ENCODE data around the gene VWA7.

The VWA7 gene

DNA sequence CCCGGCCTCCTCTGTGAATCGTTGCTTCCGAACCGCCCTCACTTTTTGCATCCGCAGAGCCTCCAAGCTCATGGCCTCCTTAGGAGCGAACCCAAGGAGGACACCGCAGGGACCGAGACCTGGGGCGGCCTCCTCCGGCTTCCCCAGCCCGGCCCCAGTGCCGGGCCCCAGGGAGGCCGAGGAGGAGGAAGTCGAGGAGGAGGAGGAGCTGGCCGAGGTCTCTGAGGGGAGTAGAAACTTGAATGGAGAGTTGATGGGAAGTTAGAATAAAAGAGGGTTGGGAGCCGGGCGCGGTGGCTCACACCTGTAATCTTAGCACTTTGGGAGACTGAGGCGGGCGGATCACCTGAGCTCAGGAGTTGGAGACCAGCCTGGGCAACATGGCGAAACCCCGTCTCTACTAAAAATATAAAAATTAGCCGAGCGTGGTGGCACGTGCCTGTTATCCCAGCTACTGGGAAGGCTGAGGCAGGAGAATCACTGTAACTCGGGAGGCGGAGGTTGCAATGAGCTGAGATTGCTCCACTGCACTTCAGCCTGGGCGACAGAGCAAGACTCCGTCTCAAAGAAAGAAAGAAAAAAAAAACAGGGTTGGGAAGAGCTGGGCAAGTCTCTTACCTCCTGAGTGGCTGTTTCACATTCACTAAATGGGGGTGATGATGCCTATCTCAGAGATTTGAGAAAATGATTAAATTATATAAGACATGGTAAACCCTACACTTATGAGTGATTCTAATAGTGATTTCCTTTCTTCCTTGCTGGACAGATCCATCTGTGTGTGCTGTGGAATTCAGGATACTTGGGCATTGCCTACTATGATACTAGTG, 36.5 kb downstream of the VWA7 start:
- no peak for TF ChIP-seq CTBP1 (IDR thresholded peaks at IDR 0.05; ENCODE audit: borderline replicate concordance)
- no peak for TF ChIP-seq ELF4 (IDR thresholded peaks at IDR 0.05)
- no peak for TF ChIP-seq SUZ12 (IDR thresholded peaks at IDR 0.05)
- no peak for TF ChIP-seq LEF1 (IDR thresholded peaks at IDR 0.05; ENCODE audit: borderline replicate concordance)
- TF ChIP-seq ARNT (IDR thresholded peaks at IDR 0.05): no peak
- no peak for TF ChIP-seq ZNF384 (IDR thresholded peaks at IDR 0.05)
- TF ChIP-seq, protein P1, sequence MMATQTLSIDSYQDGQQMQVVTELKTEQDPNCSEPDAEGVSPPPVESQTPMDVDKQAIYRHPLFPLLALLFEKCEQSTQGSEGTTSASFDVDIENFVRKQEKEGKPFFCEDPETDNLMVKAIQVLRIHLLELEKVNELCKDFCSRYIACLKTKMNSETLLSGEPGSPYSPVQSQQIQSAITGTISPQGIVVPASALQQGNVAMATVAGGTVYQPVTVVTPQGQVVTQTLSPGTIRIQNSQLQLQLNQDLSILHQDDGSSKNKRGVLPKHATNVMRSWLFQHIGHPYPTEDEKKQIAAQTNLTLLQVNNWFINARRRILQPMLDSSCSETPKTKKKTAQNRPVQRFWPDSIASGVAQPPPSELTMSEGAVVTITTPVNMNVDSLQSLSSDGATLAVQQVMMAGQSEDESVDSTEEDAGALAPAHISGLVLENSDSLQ (IDR thresholded peaks at IDR 0.05): no peak
- TF ChIP-seq FOXK2 (IDR thresholded peaks at IDR 0.05): no peak
- TF ChIP-seq BHLHE40 (IDR thresholded peaks at IDR 0.05; ENCODE audit: borderline replicate concordance): no peak
- TF ChIP-seq HDGF (IDR thresholded peaks at IDR 0.05; ENCODE audit: borderline replicate concordance): no peak
- TF ChIP-seq L3MBTL2 (conservative IDR thresholded peaks at IDR 0.05): no peak
- no peak for TF ChIP-seq FOXM1 (IDR thresholded peaks at IDR 0.05; ENCODE audit: borderline replicate concordance)
- TF ChIP-seq FOXA1 (IDR thresholded peaks at IDR 0.05): no peak
- no peak for TF ChIP-seq TARDBP (IDR thresholded peaks at IDR 0.05)
- TF ChIP-seq NFRKB (IDR thresholded peaks at IDR 0.05): no peak
- no peak for TF ChIP-seq SP1 (IDR thresholded peaks at IDR 0.05)
- ChIA-PET POLR2A (interaction anchor here (0.7 to 6.3 kb wide), 22 partner anchors 8 to 200 kb away, joined by 3 to 57 read pairs (median 6); partner anchors contain the start of genes BAG6, DDAH2, HSPA1A and HSPA1B), CTCF (interaction anchor here (1.2 to 1.7 kb wide), 3 partner anchors 11 to 51 kb away, joined by 4 to 8 read pairs (median 4); partner anchors contain the start of gene DDAH2)
- DNase-seq (ENCODE audit: extremely low spot score): peak; percentile 49

DNA sequence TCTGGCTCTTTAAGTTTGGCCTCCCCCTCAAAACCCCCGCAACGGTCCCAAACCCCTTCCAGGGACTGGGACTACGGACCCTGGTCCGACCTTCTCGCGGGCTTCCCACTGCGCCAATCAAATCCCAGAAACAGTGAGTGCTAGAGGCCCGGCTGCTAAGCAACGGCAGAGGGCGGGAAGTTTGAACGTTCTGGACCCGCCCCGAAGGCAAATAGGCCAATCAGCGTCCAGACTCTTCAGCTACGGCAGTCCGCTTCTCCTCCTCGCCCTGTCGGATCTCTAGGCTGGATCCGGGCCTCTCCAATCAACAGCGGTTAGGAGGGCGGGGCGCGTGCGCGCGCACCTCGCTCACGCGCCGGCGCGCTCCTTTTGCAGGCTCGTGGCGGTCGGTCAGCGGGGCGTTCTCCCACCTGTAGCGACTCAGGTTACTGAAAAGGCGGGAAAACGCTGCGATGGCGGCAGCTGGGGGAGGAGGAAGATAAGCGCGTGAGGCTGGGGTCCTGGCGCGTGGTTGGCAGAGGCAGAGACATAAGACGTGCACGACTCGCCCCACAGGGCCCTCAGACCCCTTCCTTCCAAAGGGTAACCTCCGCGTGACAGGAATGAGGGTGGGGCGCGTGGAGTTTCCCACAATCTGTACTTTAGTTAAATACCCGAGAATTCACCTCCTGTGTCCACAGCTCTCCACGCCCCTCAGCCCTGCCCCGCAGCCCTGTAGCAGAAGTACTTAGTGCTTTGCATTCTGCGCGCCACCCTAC, 37.3 kb downstream of the VWA7 start, which contains the start of gene MSH5:
TSS of gene MSH5 (plus strand) at position 367 of the 758 bp plus-strand sequence. CDS start 462 bp downstream, outside the sequence.
- ChIA-PET CTCF (interaction anchor here (1.2 to 1.7 kb wide), 4 partner anchors 10 to 51 kb away, joined by 4 to 8 read pairs (median 4); partner anchors contain the start of genes ABHD16A and DDAH2), POLR2A (interaction anchor here (0.7 to 6.3 kb wide), 30 partner anchors 7 to 456 kb away, joined by 3 to 57 read pairs (median 5); partner anchors contain the start of genes ABHD16A, ATP6V1G2, BAG6 and CSNK2B)
- no peak for TF ChIP-seq ZNF384 (IDR thresholded peaks at IDR 0.05)
- TF ChIP-seq, protein P1 (IDR thresholded peaks at IDR 0.05): peak; percentile 94
- no peak for TF ChIP-seq ARNT (IDR thresholded peaks at IDR 0.05)
- no peak for TF ChIP-seq LEF1 (IDR thresholded peaks at IDR 0.05; ENCODE audit: borderline replicate concordance)
- TF ChIP-seq L3MBTL2 (conservative IDR thresholded peaks at IDR 0.05): peak; percentile 99
- TF ChIP-seq FOXA1 (IDR thresholded peaks at IDR 0.05): no peak
- no peak for TF ChIP-seq FOXK2 (IDR thresholded peaks at IDR 0.05)
- no peak for TF ChIP-seq NFRKB (IDR thresholded peaks at IDR 0.05)
- TF ChIP-seq TARDBP (IDR thresholded peaks at IDR 0.05): no peak
- peak; percentile 99 for DNase-seq (ENCODE audit: extremely low spot score)

DNA sequence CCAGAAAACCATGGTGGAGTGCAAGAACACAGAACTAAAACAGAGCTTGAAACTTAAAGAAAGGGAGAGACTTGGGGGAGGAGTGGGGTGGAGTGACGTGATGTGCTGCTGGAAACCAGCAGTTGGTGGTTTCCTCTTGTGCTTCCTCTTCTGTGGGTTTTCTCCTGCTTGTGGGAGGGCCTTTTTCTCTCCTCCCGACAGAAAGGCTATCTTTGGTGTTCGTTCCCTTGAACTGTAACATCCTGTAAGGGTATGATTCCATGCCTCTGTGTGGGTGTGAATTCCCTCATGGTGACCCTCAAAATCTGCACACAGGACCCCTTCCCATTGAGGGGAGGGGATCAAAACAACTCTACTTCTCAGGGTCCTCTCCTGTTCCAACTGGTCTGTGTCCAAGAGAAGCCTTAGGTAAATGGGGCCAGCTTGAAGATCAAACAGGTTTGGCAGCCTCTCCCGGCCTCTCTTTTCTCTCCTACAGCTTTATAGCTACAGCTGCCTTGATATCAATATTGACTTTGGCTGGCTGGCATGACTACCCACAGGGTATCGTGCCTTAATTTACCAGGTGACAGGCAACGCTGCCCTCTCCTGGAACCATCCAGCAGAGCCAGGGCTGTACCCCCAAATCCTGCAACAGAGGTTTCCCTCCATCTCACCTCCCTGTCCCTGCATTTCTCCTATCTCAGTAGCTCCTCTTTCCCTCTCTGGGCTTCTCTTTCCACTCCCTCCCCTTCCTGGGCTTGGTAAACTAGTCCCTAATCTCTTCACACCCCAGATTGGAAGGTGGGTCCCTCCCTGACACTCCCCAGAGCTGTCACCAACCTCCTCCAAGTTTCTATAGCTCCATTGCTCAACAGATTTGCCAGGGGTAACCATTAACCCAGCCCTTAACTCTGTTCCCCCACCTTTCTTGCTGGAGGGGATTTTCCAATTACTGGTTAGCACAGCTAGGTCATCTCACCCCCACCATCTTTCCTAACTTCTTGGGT, 38.8 kb downstream of the VWA7 start:
- no peak for DNase-seq (ENCODE audit: extremely low spot score)
- ChIA-PET CTCF (interaction anchor here (0.6 to 2.5 kb wide), 6 partner anchors 9 to 92 kb away, joined by 3 to 12 read pairs (median 4); partner anchors contain the start of genes ABHD16A and DDAH2), POLR2A (interaction anchor here (0.7 to 6.3 kb wide), 23 partner anchors 8 to 222 kb away, joined by 3 to 57 read pairs (median 5); partner anchors contain the start of genes ABHD16A, BAG6, CSNK2B and DDAH2)
- TF ChIP-seq ARNT (IDR thresholded peaks at IDR 0.05) (no peak), TARDBP (IDR thresholded peaks at IDR 0.05) (no peak), SUZ12 (IDR thresholded peaks at IDR 0.05) (no peak)

DNA sequence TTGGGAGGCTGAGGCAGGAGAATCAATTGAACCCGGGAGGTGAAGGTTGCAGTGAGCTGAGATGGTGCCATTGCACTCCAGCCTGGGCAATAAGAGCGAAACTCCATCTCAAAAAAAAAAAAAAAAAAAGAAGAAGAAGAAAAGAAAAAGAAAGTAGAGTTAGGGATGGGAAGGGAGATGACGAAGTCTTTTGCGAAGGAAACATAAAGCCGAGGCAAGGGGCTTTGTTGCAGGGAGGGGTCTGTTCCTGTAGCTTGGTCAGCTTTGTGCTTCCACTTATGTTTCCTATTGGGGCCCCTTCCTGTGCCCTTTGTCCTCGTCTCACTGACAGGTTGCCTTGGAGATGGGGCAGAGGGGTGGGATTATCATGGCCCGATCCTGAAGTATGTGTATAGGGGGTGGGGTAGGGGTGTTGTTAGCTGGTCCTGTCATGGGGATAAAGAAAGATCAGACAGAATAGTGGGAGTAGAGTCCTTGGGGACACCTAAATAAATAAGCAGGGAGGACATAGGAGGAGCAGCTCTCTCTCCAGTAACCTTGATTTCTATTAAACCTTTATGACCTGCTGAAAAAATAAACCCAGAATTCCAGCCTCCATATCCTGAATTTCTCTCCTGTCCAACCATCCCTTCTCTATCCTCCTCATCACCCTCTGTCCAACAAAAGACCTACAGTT, 39.7 kb downstream of the VWA7 start:
- ChIA-PET POLR2A (interaction anchor here (0.8 to 6.3 kb wide), 14 partner anchors 8 to 223 kb away, joined by 3 to 57 read pairs (median 4); partner anchors contain the start of genes DDAH2, DDX39B, GPANK1 and HSPA1A), CTCF (interaction anchor here (0.6 to 2.5 kb wide), 6 partner anchors 8 to 93 kb away, joined by 3 to 12 read pairs (median 3); partner anchors contain the start of gene DDAH2)
- no peak for TF ChIP-seq FOXK2 (IDR thresholded peaks at IDR 0.05)
- TF ChIP-seq FOXA1 (IDR thresholded peaks at IDR 0.05): no peak
- TF ChIP-seq ZNF384 (IDR thresholded peaks at IDR 0.05): no peak
- TF ChIP-seq SP1 (IDR thresholded peaks at IDR 0.05): no peak
- no peak for TF ChIP-seq SUZ12 (IDR thresholded peaks at IDR 0.05)
- no peak for TF ChIP-seq ELF4 (IDR thresholded peaks at IDR 0.05)
- no peak for TF ChIP-seq L3MBTL2 (conservative IDR thresholded peaks at IDR 0.05)
- no peak for TF ChIP-seq ARNT (IDR thresholded peaks at IDR 0.05)
- no peak for TF ChIP-seq TARDBP (IDR thresholded peaks at IDR 0.05)
- TF ChIP-seq HDGF (IDR thresholded peaks at IDR 0.05; ENCODE audit: borderline replicate concordance): no peak
- TF ChIP-seq, protein P1 (IDR thresholded peaks at IDR 0.05): no peak
- no peak for TF ChIP-seq CTBP1 (IDR thresholded peaks at IDR 0.05; ENCODE audit: borderline replicate concordance)
- TF ChIP-seq FOXM1 (IDR thresholded peaks at IDR 0.05; ENCODE audit: borderline replicate concordance): no peak
- no peak for TF ChIP-seq NFRKB (IDR thresholded peaks at IDR 0.05)
- TF ChIP-seq BHLHE40 (IDR thresholded peaks at IDR 0.05; ENCODE audit: borderline replicate concordance): no peak
- TF ChIP-seq LEF1 (IDR thresholded peaks at IDR 0.05; ENCODE audit: borderline replicate concordance): no peak
- DNase-seq (ENCODE audit: extremely low spot score): no peak

Measured in HEK293T (cell line).